Measurements from ENCODE around the gene SLC4A8.
A peak's percentile ranks its signal among the peaks of the same experiment; 100 is the strongest.

SLC4A8 gene

GRCh38 chr12:51424662-51425539 is at the start of gene SLC4A8:
SLC4A8 (plus strand) TSS chr12:51424831; CDS start chr12:51424988, 157 bp downstream.
- Histone ChIP-seq H3K27ac (no peak within 1 kb of the TSS), H3K4me3 (peak within 1 kb of the TSS; percentile 33 to 55 (median 40))

GRCh38 chr12:51374856-51375255 is 49.8 kb upstream of the SLC4A8 start:
- Histone ChIP-seq H3K27ac (no peak overlapping the region), H3K4me3 (no peak overlapping the region)

GRCh38 chr12:51377099-51377984 is 47.3 kb upstream of the SLC4A8 start:
- Histone ChIP-seq H3K27ac (no peak overlapping the region), H3K4me3 (no peak overlapping the region)

- no peak overlapping the region for H3K27ac ChIP-seq
- no peak overlapping the region for H3K4me3 ChIP-seq
Measured at GRCh38 chr12:51378749-51379148, 45.9 kb upstream of the SLC4A8 start.

- H3K4me3 ChIP-seq = no peak overlapping the region
- no peak overlapping the region for H3K27ac ChIP-seq
Measured at GRCh38 chr12:51379571-51379970, 45.1 kb upstream of the SLC4A8 start.

GRCh38 chr12:51381226-51382079 is 43.2 kb upstream of the SLC4A8 start:
- Histone ChIP-seq H3K27ac (no peak overlapping the region), H3K4me3 (no peak overlapping the region)

GRCh38 chr12:51382173-51382572 is 42.5 kb upstream of the SLC4A8 start:
- H3K27ac ChIP-seq = no peak overlapping the region

GRCh38 chr12:51383269-51383905 is 41.2 kb upstream of the SLC4A8 start:
- no peak overlapping the region for H3K27ac ChIP-seq
- no peak overlapping the region for H3K4me3 ChIP-seq

More at GRCh38 chr12:51382173-51382572, 42.5 kb upstream of the SLC4A8 start:
- no peak overlapping the region for H3K4me3 ChIP-seq

- Histone ChIP-seq H3K4me3 (no peak overlapping the region), H3K27ac (no peak overlapping the region)
Measured at GRCh38 chr12:51386351-51386750, 38.3 kb upstream of the SLC4A8 start.

GRCh38 chr12:51388069-51388799 is 36.4 kb upstream of the SLC4A8 start:
- no peak overlapping the region for H3K4me3 ChIP-seq
- H3K27ac ChIP-seq = peak overlapping the region in 17 of 21 experiments; percentile 1 to 92 (median 51)

GRCh38 chr12:51388846-51389245 is 35.8 kb upstream of the SLC4A8 start:
- peak overlapping the region in 12 of 21 experiments; percentile 1 to 92 (median 53) for H3K27ac ChIP-seq
- no peak overlapping the region for H3K4me3 ChIP-seq

GRCh38 chr12:51389302-51389999 is 35.2 kb upstream of the SLC4A8 start:
- Histone ChIP-seq H3K4me3 (no peak overlapping the region), H3K27ac (peak overlapping the region in 9 of 21 experiments; percentile 1 to 92 (median 39))

GRCh38 chr12:51390457-51390856 is 34.2 kb upstream of the SLC4A8 start:
- Histone ChIP-seq H3K4me3 (peak overlapping the region in 4 of 7 experiments; percentile 52 to 65 (median 58)), H3K27ac (peak overlapping the region in 19 of 21 experiments; percentile 47 to 92 (median 82))

- Histone ChIP-seq H3K27ac (peak overlapping the region; percentile 47 to 92 (median 82)), H3K4me3 (peak overlapping the region; percentile 52 to 73 (median 58))
Measured at GRCh38 chr12:51390891-51391282, 33.7 kb upstream of the SLC4A8 start.

GRCh38 chr12:51391283-51392123 is 33.1 kb upstream of the SLC4A8 start, which contains the start of gene GALNT6:
GALNT6 (minus strand) TSS chr12:51391406; CDS start chr12:51379781, 11,625 bp downstream.
- Histone ChIP-seq H3K4me3 (peak within 1 kb of the TSS; percentile 52 to 73 (median 58)), H3K27ac (peak within 1 kb of the TSS; percentile 47 to 92 (median 82))

- H3K27ac ChIP-seq = peak overlapping the region in 5 of 21 experiments; percentile 21 to 92 (median 76)
- peak overlapping the region; percentile 52 to 73 (median 58) for H3K4me3 ChIP-seq
Measured at GRCh38 chr12:51392556-51393237, 31.9 kb upstream of the SLC4A8 start.
